HG02588 (cell line): ENCODE results near the gene LDLRAP1.

ENCODE experiments used
- ATAC-seq: cut with Tn5 transposase; IDR thresholded peaks from one replicate; pipeline ENCODE4 v1.9.1; 2021; ENCODE audit warnings: mild to moderate bottlenecking, moderate library complexity; ENCODE audit not compliant: unreplicated experiment

Gene LDLRAP1

DNA sequence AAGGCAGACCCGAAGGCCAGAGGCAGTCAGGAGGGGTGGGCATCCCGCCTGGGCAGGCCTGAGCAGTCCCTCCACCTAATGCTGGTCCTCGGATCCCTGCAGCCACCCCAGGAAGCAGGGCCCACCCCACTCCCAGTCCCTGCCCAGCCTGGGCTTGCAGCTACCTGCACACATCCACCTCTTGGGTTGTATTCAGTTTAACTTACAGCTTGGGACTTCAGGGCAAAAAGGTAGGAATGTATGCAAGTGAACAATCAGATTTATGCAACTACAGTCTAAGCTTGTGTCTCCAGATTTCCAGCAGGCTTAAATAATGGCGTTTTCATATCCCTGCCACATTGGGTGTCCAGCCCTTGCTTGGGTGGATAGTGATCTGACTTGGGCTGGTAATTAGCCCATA lies 17.4 kb downstream of the LDLRAP1 start:
- ATAC-seq: no peak

GRCh38 chr1:25561421-25562100 lies 18.2 kb downstream of the LDLRAP1 start:
- ATAC-seq: no peak

GRCh38 chr1:25562101-25562927 lies 18.9 kb downstream of the LDLRAP1 start:
- no peak for ATAC-seq

- no peak for ATAC-seq
Measured at GRCh38 chr1:25562928-25563283, 19.5 kb downstream of the LDLRAP1 start.

DNA sequence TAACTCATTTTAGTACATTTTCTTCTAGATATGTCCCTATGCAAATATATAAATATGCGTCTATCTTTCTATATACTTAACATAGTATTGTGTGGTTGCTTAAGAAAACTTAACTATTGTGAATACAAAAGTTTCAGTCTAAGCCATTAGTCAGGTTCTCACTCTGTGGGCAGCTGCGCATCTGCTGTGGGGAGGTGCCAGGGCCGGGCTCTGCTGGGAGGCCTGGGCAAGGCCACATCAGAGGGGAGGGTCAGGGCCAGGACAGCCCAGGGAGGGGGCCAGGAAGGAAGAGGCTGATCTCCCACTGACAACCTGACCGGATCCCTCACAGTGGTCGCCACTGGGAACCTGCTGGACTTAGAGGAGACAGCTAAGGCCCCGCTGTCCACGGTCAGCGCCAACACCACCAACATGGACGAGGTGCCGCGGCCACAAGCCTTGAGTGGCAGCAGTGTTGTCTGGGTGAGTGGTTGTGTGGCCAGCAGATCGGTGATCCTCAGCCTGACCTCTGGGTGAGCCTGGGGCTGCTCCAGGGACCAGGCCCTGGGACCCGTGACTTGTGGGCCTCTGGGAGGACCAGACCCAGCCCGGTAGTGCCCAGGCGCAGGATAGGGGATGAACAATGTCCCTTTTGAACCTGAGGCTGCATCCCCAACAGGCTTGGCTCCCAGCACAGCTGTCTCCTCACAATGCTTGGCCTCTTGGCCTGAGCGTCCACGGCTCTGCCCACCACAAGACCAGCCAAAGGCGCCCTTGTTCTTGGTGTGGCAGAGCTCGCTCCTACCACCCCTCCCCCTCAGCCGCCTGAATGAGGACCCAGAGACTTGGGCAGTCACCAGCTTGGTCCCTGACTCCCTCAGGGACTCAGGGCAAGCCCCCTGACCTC lies 20.2 kb downstream of the LDLRAP1 start:
- no peak for ATAC-seq

- no peak for ATAC-seq
Measured at GRCh38 chr1:25564777-25565574, 21.6 kb downstream of the LDLRAP1 start.

GRCh38 chr1:25565626-25566025 lies 22.2 kb downstream of the LDLRAP1 start:
- ATAC-seq: no peak

GRCh38 chr1:25566176-25566729 lies 22.8 kb downstream of the LDLRAP1 start:
- no peak for ATAC-seq

- no peak for ATAC-seq
Measured at GRCh38 chr1:25566730-25567341, 23.4 kb downstream of the LDLRAP1 start.

DNA sequence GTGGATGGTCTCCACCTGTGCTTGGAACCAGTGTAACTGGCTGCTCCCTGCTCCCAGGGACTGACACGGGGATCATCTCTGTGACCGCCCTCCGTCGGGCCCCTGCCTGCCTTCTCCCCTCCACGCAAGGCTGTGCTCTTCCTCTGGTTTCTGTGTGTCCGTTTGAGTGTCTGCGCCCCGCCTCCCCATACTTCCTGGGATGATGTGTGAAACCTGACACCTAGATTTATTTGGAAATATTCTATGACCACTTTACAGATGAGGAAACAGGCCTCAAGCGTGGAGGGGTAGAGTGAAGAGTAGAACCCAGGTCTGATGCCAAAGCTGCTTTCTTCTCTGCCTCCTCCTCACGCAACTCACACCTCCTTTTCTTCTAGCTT lies 24.3 kb downstream of the LDLRAP1 start:
- ATAC-seq: no peak

GRCh38 chr1:25568090-25568833 lies 24.9 kb downstream of the LDLRAP1 start:
- ATAC-seq: no peak

- ATAC-seq: no peak
Measured at GRCh38 chr1:25568834-25569596, 25.6 kb downstream of the LDLRAP1 start.

DNA sequence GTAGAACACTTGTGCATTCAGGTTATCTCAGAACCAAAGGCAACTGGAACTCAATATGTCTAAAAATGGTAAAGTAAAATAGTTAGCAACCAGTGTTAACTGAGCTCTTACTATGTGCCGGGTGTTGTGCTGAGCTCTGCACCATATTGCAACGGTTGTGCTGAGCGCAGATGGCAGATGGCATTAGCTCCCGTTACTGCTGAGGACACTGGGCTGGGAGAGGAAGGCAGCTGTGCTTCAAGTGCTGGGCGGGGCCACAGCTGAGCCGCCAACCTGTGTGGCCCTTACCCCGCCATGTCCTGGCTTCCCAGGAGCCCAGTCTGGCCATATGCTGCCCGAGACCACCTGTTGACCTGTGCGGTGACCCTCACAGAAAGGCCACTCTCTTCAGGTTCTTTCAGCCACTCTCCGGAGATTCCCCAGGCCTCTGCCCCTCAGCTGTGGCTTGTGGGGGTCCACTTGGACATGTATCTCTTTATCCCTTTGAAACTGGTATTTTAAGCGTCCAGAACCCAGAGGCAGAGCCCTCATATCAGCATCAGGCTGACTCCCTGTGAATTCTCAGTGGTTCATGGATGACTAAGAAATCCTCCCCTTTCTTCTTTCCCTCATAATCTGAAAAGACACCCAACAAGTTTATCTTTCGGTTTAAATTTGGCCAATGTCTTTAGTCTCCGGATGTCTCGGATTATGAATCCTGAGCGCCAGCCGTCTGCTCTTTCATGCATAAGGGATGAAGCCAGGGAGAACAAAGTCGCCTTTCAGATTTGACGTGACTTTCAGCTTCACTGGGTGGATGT lies 26.4 kb downstream of the LDLRAP1 start:
- no peak for ATAC-seq

DNA sequence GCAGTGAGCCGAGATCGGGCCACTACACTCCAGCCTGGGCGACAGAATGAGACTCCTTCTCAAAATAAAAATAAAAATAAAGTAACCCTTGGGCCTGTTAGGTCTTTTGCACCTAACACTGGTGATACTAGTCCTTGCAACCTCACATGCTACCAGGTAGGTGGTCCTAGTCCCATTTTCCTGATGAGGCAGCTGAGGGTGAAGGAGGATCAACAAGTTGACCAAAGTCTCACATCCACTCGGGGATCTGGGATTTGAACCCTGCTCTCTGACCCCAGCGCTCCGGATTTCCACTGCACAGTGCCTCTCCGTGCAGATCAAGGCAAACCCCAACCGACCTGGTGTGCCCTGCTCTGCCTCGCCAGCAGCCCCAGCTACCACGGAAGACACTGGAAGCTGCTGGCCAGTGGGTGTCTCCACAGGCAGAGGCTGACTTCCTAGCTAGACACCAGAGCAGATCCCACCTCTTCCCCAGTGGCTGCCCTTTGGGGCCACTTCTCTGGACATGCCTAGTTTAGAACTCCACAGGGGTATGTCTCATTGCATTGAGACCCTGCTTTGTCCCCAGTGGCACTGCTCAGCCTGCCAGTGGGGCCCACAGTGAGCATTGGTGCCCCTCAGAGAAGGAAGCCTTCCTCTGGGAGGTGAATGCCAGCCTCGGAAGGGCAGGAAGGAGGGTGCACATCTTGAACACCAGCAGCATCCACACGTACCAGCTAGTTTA lies 27.6 kb downstream of the LDLRAP1 start:
- ATAC-seq: no peak

DNA sequence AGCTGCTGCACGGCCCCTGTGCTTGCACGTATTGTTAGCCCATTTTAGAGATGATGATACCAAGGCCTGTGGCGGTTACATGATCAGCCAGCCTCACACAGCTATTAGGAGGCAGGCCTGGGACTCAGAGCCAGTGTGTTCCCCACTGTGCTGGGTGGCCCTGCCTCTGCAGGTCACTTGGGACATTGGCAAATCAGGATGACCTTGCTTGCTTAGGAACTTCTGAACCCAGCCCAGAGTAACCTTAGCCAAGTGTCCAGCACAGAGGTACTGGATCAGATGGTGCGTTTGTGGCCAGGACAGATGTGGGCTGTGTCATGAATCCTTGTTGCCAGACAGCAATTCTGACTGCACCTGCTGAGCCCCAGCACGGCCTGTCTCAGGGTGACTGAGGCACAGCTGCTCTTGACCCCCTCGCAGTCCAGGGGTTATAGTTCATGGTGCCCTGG lies 28.1 kb downstream of the LDLRAP1 start:
- ATAC-seq: no peak

GRCh38 chr1:25572107-25572506 lies 28.7 kb downstream of the LDLRAP1 start:
- no peak for ATAC-seq
